Pancreas (tissue), 10 donors: ENCODE measurements around the gene FBXO10. TPM values are rescaled to one million over a fixed set of nuclear protein-coding genes. Genes with fewer than 3 reads are reported as not detected.
A peak's percentile ranks its signal among the peaks of the same experiment; 100 is the strongest.

Source experiments
- ATAC-seq, 4 donors: fragments of 200-7000 bp; cut with Tn5 transposase; one replicate each; pipeline versions ENCODE4 v1.8.0 to v1.9.1; 2020; ENCODE audit warnings: mild to moderate bottlenecking in 4 of 4, moderate library complexity in 4 of 4
- DNase-seq, 6 donors: peaks; one replicate each; pipeline ENCODE4 v3.0.0-alpha.2; 2020
- FAIRE-seq: peaks from 2 replicates; lab custom pipeline; 2012; peaks lifted over from hg19 to GRCh38; lab: Jason Lieb, UNC
- H3K27ac ChIP-seq, 4 donors: fragments of 200-600 bp; sonication (generic); 1 replicate in 3 of 4; 2 replicates in 1 of 4; pipeline versions ENCODE4 v1.5.0 to v1.8.0; 2020
- H3K27me3 ChIP-seq, 4 donors: fragments of 200-600 bp; one replicate each; pipeline ENCODE4 v1.8.0; 2021
- H3K36me3 ChIP-seq, 3 donors: fragments of 200-600 bp; sonication (generic) in 1 of 3; one replicate each; pipeline versions ENCODE4 v1.5.0 to v1.8.0; 2020 to 2021
- H3K4me1 ChIP-seq, 3 donors: fragments of 200-600 bp; one replicate each; pipeline ENCODE4 v1.8.0; 2021
- H3K4me3 ChIP-seq, 4 donors: fragments of 200-600 bp; sonication (generic) in 2 of 4; one replicate each; pipeline versions ENCODE4 v1.5.0 to v1.8.0; 2020 to 2021
- H3K9me3 ChIP-seq, 4 donors: fragments of 200-600 bp; one replicate each; pipeline ENCODE4 v1.8.0; 2021
- WGBS, 2 donors: extraction: QIAGEN DNeasy Blood & Tissue Kit; methylation state at CpG; one replicate each; pipeline ENCODE4 v1.1.7; 2013; 5-methylcytosine and 5-hydroxymethylcytosine counted together
- intact Hi-C, 3 donors: fragments of 100-400 bp; cut with DNase I; formaldehyde crosslinking; loops; one replicate each; pipeline versions ENCODE4 v1.11.1 to v1.14.2; 2022
- polyA plus RNA-seq, 2 donors: library from polyadenylated mRNA; stranded (reverse); fragments of 200-250 nt; gene quantifications; one replicate each; pipeline ENCODE4 v1.2.3, GENCODE V29; 2013
- total RNA-seq, 6 donors: library from RNA; stranded (reverse); fragmentation: NEBNext Ultra II Directional in 4 of 6; extraction: Animal tissue kit (Norgen Biotek cat#: 25700) in 4 of 6; gene quantifications; one replicate each; pipeline versions ENCODE4 v1.2.1 to v1.2.4, GENCODE V29; 2021 to 2023
- TF ChIP-seq, protein P1 (sequence below), 4 donors: fragments of 200-600 bp; sonication (generic) in 3 of 4; IDR thresholded peaks; one replicate each; pipeline versions ENCODE4 v1.5.0 to v1.8.0; 2021; ENCODE audit warnings: antibody characterized with exemption in 4 of 4
- donor health status: healthy with polysubstance abuse.
- donor health status: DM: no; HTN: no; CAD: no; lungs with moderate emphysema.
- donor health status: DM: no; HTN: no; CAD: no.
- donor health status: control.
- donor health status: control.
- donor health status: Bipolar disorder and iron deficiency.
- donor health status: DM: yes; HTN: yes; CAD: no.
- donor health status: DM: no; HTN: no; CAD: no.
- donor health status: DM: no; HTN: no; CAD: no.
- donor health status: DM: yes; HTN: yes; CAD: no.

FBXO10 gene
- total and polyA plus RNA-seq, 8 donors, result 3.9 to 7.9 (median 6.1) TPM

DNA sequence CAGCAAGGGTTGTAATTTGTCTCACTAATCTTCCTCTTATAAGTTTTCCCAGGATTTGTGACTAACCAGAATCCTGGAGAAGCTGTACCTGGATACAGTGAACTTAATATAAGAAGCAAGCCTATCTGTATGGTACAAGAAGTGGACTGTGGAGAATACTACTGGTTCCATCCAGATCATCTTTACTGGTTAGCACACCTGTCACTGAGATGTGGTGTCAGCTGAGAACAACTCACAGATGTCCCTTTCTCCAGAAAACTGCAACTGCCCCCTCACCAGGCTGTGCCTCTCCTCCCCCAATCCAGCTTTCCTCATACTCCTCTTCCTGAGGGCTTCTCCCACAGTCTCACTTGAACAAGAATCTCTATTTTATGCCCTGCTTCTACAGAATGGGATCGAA lies 4.9 kb downstream of the FBXO10 start:
- Histone ChIP-seq H3K4me1 (peaks cover 0 to 15% (median 9%) of the 10 kb centered on the region in 3 donors), H3K27me3 (no peaks in the 10 kb centered on the region), H3K36me3 (no peaks in the 10 kb centered on the region), H3K9me3 (no peaks in the 10 kb centered on the region), H3K27ac (no peak overlapping the region), H3K4me3 (no peak overlapping the region)
- FAIRE-seq, result no peak
- DNase-seq, result no peak
- 96 to 98% methylated on average over 1 of the region's 1 CpG for whole genome bisulfite sequencing, 2 donors
- TF ChIP-seq, protein P1, sequence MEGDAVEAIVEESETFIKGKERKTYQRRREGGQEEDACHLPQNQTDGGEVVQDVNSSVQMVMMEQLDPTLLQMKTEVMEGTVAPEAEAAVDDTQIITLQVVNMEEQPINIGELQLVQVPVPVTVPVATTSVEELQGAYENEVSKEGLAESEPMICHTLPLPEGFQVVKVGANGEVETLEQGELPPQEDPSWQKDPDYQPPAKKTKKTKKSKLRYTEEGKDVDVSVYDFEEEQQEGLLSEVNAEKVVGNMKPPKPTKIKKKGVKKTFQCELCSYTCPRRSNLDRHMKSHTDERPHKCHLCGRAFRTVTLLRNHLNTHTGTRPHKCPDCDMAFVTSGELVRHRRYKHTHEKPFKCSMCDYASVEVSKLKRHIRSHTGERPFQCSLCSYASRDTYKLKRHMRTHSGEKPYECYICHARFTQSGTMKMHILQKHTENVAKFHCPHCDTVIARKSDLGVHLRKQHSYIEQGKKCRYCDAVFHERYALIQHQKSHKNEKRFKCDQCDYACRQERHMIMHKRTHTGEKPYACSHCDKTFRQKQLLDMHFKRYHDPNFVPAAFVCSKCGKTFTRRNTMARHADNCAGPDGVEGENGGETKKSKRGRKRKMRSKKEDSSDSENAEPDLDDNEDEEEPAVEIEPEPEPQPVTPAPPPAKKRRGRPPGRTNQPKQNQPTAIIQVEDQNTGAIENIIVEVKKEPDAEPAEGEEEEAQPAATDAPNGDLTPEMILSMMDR (IDR thresholded peaks at IDR 0.05), result no peak
- no peak for ATAC-seq
- intact Hi-C loops, result no loop called here

- no peak for DNase-seq
- H3K27me3 ChIP-seq, result no peaks in the 10 kb centered on the region
- WGBS, 2 donors, result 31 to 39% methylated on average over 3 of the region's 3 CpGs
- no peak overlapping the region for H3K4me3 ChIP-seq
- H3K27ac ChIP-seq, result peak overlapping the region; percentile 29 to 70 (median 60)
- intact Hi-C loops, result no loop called here
- no peaks in the 10 kb centered on the region for H3K9me3 ChIP-seq
- TF ChIP-seq, protein P1 (IDR thresholded peaks at IDR 0.05), result no peak
- no peaks in the 10 kb centered on the region for H3K36me3 ChIP-seq
- peaks cover 0 to 22% (median 5%) of the 10 kb centered on the region in 3 donors for H3K4me1 ChIP-seq
- FAIRE-seq, result no peak
- peak; percentile 67 to 78 (median 73) for ATAC-seq
Observed at GRCh38 chr9:37566716-37567115, 9.5 kb downstream of the FBXO10 start.

DNA sequence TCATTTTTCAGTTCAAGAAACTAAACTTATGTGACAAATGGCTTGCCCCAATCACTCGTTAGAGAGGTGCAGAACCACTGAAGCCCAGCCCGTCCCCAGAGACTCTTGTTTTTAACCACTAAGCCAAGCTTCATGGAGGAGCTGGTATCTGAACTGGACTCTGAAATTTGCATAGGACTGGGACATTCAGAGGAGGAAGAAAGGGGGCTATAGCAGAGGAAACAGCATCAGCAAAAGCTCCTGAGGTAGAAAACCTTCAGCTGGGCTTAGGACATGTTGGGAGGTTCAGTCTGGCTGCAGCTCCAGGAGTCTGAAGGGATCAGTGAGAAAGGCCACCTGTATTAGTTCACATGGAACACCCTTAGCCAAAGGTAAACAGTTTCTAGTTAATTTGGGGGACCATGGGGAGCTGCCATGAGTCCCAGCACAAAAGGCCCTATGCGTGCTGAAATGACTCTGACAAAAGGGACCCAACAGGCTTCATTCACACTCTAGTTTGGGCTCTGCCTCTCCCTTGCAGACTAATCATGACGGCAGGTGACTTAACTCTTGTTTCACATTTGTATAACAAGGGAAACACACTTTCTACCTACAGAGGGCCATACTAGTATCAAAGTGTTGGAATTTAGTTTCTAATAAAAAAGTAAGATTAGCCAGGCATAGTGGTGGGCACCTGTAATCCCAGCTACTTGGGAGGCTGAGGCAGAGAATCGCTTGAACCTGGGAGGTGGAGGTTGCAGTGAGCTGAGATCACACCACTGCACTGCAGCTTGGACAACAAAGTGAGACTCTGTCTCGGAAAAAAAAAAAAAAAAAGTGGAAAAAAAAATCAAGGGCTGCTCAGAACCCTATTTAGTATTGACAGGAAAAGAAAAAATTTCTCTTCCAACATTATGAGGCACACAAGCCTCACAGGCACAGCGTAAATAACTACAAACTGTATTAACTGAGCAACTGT lies 10.2 kb downstream of the FBXO10 start:
- TF ChIP-seq, protein P1 (IDR thresholded peaks at IDR 0.05), result no peak
- DNase-seq, result peak in 2 of 6 donors; percentile 21 to 26
- Histone ChIP-seq H3K4me1 (peaks cover 0 to 22% (median 5%) of the 10 kb centered on the region in 3 donors), H3K27me3 (no peaks in the 10 kb centered on the region), H3K4me3 (no peak overlapping the region), H3K27ac (peak overlapping the region; percentile 39 to 70 (median 60)), H3K36me3 (no peaks in the 10 kb centered on the region), H3K9me3 (no peaks in the 10 kb centered on the region)
- intact Hi-C loops, result no loop called here
- WGBS, 2 donors, result 39 to 49% methylated on average over 7 of the region's 7 CpGs
- FAIRE-seq, result no peak
- peak; percentile 63 to 86 (median 74) for ATAC-seq

DNA sequence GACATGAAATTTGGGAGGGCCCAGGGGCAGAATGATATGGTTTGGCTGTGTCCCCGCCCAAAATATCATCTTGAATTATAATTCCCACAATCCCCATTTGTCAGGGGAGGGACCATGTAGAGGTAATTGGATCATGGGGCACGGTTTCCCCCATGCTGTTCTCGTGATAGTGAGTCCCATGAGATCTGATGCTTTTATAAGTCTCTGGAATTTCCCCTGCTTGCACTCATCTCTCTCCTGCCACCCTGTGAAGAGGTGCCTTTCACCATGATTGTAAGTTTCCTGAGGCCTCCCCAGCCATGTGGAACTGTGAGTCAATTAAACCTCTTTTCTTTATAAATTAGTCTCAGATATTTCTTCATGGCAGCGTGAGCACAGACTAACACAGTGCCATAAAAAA lies 11.3 kb downstream of the FBXO10 start:
- intact Hi-C loops, result no loop called here
- H3K4me3 ChIP-seq, result no peak overlapping the region
- no peaks in the 10 kb centered on the region for H3K36me3 ChIP-seq
- ATAC-seq (no peak), FAIRE-seq (no peak), DNase-seq (no peak)
- TF ChIP-seq, protein P1 (IDR thresholded peaks at IDR 0.05), result no peak
- H3K9me3 ChIP-seq, result no peaks in the 10 kb centered on the region
- no peaks in the 10 kb centered on the region for H3K27me3 ChIP-seq
- H3K4me1 ChIP-seq, result peaks cover 0 to 22% (median 5%) of the 10 kb centered on the region in 3 donors
- peak overlapping the region in 1 of 4 donors; percentile 70 for H3K27ac ChIP-seq
- 95 to 97% methylated on average over 4 of the region's 4 CpGs for WGBS, 2 donors
